OCI-LY7 (cell line): ENCODE measurements around the gene CMIP. TPM values are rescaled to one million over a fixed set of nuclear protein-coding genes. Genes with fewer than 3 reads are reported as not detected.

Experiments used
- BruUV-seq: library from RNA; stranded (reverse); fragments of 400-500 nt; replicated peaks from 2 replicates; lab custom pipeline; 2021; lab: Mats Ljungman, UMichigan
- CTCF ChIA-PET: fragments of 300-600 bp; sonication (Branson Sonifier 250); formaldehyde crosslinking; loops from one replicate; lab custom pipeline; 2022; ENCODE audit warnings: antibody characterized with exemption; ENCODE audit not compliant: unreplicated experiment; lab: Charles Lee
- POLR2A ChIA-PET: fragments of 300-600 bp; sonication (Branson Sonifier 250); formaldehyde crosslinking; loops from one replicate; lab custom pipeline; 2022; ENCODE audit warnings: antibody characterized with exemption; lab: Charles Lee
- DNase-seq: peaks from one replicate; pipeline ENCODE4 v3.0.0-alpha.2; 2015; ENCODE audit warnings: low spot score
- H2AFZ ChIP-seq: fragments of 200-600 bp; sonication (generic), shearing (Covaris generic); 2 replicates; pipeline ENCODE4 v1.6.1; 2014; ENCODE audit warnings: mild to moderate bottlenecking, antibody characterized with exemption, low read length, moderate library complexity
- H3K27ac ChIP-seq: fragments of 200-600 bp; sonication (generic); 2 replicates; pipeline ENCODE4 v1.5.1; 2014; ENCODE audit warnings: mixed run types, low read depth, mild to moderate bottlenecking, moderate library complexity, low read length, inconsistent platforms; ENCODE audit not compliant: poor library complexity, severe bottlenecking
- H3K36me3 ChIP-seq: fragments of 200-600 bp; sonication (generic); 2 replicates; pipeline ENCODE4 v1.6.1; 2014; ENCODE audit warnings: mild to moderate bottlenecking, antibody characterized with exemption, low read length, moderate library complexity, mixed read lengths; ENCODE audit not compliant: insufficient read depth
- H3K4me1 ChIP-seq: fragments of 200-600 bp; sonication (generic); 2 replicates; pipeline ENCODE4 v1.5.1; 2014; ENCODE audit warnings: mild to moderate bottlenecking, low read length; ENCODE audit not compliant: insufficient read depth, poor library complexity, severe bottlenecking
- H3K4me2 ChIP-seq: fragments of 200-600 bp; sonication (generic); 2 replicates; pipeline ENCODE4 v1.6.1; 2014; ENCODE audit warnings: mild to moderate bottlenecking, low read length
- H3K4me3 ChIP-seq: fragments of 200-600 bp; sonication (generic); 2 replicates; pipeline ENCODE4 v1.5.1; 2014; ENCODE audit warnings: mild to moderate bottlenecking, low read depth, low read length; ENCODE audit not compliant: poor library complexity, severe bottlenecking
- H3K79me2 ChIP-seq: fragments of 200-600 bp; sonication (generic); 2 replicates; pipeline ENCODE4 v1.6.1; 2016; ENCODE audit warnings: low read depth, mild to moderate bottlenecking, low read length, moderate library complexity, mixed read lengths; ENCODE audit not compliant: insufficient read depth
- H3K9me2 ChIP-seq: fragments of 200-600 bp; sonication (generic); 2 replicates; pipeline ENCODE4 v1.6.1; 2016; ENCODE audit warnings: mild to moderate bottlenecking, low read length, mixed read lengths; ENCODE audit not compliant: insufficient read depth
- H3K9me3 ChIP-seq: fragments of 200-600 bp; sonication (generic); 2 replicates; pipeline ENCODE4 v1.6.1; 2014; ENCODE audit warnings: mild to moderate bottlenecking, mixed run types, low read length, mixed read lengths
- H4K20me1 ChIP-seq: fragments of 200-600 bp; sonication (generic); 2 replicates; pipeline ENCODE4 v1.6.1; 2014; ENCODE audit warnings: mild to moderate bottlenecking, antibody characterized with exemption, low read length, moderate library complexity, mixed read lengths; ENCODE audit not compliant: insufficient read depth
- EZH2phosphoT487 ChIP-seq: fragments of 200-600 bp; sonication (generic); IDR thresholded peaks from 2 replicates; pipeline ENCODE4 v1.6.1; 2018; ENCODE audit warnings: low read depth, borderline replicate concordance, mild to moderate bottlenecking, mixed run types, antibody characterized with exemption, low read length, moderate library complexity, mixed read lengths
- intact Hi-C: fragments of 100-400 bp; cut with micrococcal nuclease; formaldehyde crosslinking; loops from one replicate; pipeline ENCODE4 v1.10.0; 2022; ENCODE audit not compliant: unreplicated experiment
- total RNA-seq, 2 experiments: library from RNA; depleted of rRNA in 1 of 2; stranded (reverse); fragments of >200 nt in 1 of 2; shearing (Covaris generic) in 1 of 2; gene quantifications; 2 replicates each; pipeline ENCODE4 v1.2.3, GENCODE V29; 2014 to 2022
- TF ChIP-seq, protein P1 (sequence below): fragments of 200-600 bp; sonication (generic); conservative IDR thresholded peaks from 2 replicates; pipeline ENCODE4 v1.5.1; 2014; ENCODE audit warnings: mild to moderate bottlenecking, antibody characterized with exemption, low read length, moderate library complexity, mixed read lengths

CMIP gene
- total RNA-seq, 2 experiments from 2014 or later: 15.4 to 70.3 TPM

DNA sequence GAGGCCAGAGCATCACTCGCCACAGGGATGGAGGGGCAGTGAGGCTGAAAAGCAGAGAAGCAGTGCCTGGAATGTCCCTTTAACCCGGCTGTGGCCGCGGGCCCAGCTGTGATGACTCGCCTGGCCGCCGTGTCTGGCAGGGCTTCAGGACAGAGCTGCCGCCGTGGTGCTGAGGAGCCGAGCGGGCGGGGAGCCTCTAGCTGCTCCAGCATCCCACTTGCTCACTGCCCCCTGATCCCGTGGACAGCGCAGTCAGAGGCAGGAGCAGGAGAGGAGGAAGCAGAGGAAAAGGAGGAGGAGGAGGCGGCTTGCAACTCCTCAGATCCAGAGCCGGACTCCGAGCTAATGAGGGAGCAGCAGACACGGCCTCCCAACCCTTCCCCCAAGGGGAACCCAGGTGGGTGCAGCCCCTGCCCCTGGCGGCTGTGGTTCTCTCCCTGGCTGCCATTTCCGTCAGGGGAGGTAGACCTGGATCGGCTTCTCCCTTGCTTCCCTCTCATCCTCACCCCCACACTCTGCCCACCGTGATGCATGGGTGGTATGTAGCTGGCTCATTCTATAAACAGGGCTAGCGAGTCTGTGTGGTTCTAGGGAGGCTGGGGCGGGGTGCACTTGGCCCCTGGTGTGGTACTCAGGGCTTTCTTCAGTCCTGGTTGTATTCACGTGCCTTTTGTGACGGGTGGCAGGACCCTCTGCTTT, 165.7 kb downstream of the CMIP start:
- Histone ChIP-seq H2AFZ (no peak overlapping the region), H3K4me3 (no peak overlapping the region), H3K4me2 (no peak overlapping the region), H3K36me3 (peaks cover 25% of the 10 kb centered on the region; the same call in 1 of the 2 replicates), H3K9me2 (no peaks in the 10 kb centered on the region), H3K9me3 (no peaks in the 10 kb centered on the region), H3K27ac (no peak overlapping the region), H3K79me2 (no peaks in the 10 kb centered on the region), H3K4me1 (peaks cover 30% of the 10 kb centered on the region), H4K20me1 (no peaks in the 10 kb centered on the region)
- TF ChIP-seq, protein P1, sequence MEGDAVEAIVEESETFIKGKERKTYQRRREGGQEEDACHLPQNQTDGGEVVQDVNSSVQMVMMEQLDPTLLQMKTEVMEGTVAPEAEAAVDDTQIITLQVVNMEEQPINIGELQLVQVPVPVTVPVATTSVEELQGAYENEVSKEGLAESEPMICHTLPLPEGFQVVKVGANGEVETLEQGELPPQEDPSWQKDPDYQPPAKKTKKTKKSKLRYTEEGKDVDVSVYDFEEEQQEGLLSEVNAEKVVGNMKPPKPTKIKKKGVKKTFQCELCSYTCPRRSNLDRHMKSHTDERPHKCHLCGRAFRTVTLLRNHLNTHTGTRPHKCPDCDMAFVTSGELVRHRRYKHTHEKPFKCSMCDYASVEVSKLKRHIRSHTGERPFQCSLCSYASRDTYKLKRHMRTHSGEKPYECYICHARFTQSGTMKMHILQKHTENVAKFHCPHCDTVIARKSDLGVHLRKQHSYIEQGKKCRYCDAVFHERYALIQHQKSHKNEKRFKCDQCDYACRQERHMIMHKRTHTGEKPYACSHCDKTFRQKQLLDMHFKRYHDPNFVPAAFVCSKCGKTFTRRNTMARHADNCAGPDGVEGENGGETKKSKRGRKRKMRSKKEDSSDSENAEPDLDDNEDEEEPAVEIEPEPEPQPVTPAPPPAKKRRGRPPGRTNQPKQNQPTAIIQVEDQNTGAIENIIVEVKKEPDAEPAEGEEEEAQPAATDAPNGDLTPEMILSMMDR: no peak
- TF ChIP-seq EZH2phosphoT487: no peak
- no TSS peak for BruUV-seq
- ChIA-PET CTCF (no interaction called here), POLR2A (no interaction called here)
- DNase-seq: no peak
- intact Hi-C loops: no loop called here

DNA sequence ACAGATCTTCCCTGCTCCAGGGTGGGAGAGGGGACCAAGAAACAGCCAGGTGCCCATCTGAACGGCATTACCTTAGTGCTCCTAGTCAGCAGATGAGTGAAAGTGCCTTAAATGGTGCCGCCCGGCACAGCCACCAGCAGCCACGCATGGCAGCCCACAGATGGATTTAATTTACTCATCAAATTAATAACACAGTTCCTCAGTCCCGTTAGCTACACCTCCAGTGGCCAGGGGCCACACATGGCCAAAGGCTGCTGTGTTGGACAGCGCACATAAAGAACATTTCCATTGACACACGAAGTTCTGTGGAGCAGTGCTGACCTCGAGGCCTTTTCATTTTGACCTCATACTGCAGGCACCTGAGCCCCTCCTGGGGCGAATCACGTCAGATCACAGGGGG, 166.3 kb downstream of the CMIP start:
- POLR2A ChIA-PET: no interaction called here
- no peak overlapping the region for H3K4me3 ChIP-seq
- H3K4me2 ChIP-seq: no peak overlapping the region
- no peaks in the 10 kb centered on the region for H3K9me3 ChIP-seq
- H3K9me2 ChIP-seq: no peaks in the 10 kb centered on the region
- H2AFZ ChIP-seq: no peak overlapping the region
- no peak overlapping the region for H3K27ac ChIP-seq
- H3K79me2 ChIP-seq: no peaks in the 10 kb centered on the region
- no peak for DNase-seq
- BruUV-seq: no TSS peak
- peaks cover 25% of the 10 kb centered on the region; the same call in 1 of the 2 replicates for H3K36me3 ChIP-seq
- H3K4me1 ChIP-seq: peaks cover 37% of the 10 kb centered on the region
- intact Hi-C loops: no loop called here
- H4K20me1 ChIP-seq: no peaks in the 10 kb centered on the region
- CTCF ChIA-PET: no interaction called here
- TF ChIP-seq, protein P1: no peak
- no peak for TF ChIP-seq EZH2phosphoT487

DNA sequence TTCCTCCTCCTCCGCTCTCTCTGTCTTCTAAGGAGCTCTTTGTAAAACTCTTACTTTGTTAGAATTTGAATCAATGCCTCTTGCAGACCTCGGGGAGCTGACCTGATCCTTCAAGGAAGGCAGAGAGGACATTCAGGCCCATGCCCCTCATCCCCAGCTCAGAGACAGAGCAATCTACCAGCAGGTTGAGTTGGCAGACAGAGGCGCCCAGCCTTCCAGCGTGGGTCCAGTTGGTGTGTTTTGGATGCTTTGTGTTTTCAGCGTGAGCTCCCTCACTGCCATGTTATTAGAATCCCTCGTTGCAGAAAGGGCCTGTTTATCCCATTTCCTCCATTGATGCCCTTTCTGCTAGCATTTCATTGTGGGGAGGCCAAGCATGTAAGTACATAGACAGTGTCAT, 167.1 kb downstream of the CMIP start:
- H3K4me3 ChIP-seq: no peak overlapping the region
- no TSS peak for BruUV-seq
- H3K9me2 ChIP-seq: no peaks in the 10 kb centered on the region
- H3K79me2 ChIP-seq: no peaks in the 10 kb centered on the region
- H3K9me3 ChIP-seq: no peaks in the 10 kb centered on the region
- H3K4me2 ChIP-seq: no peak overlapping the region
- DNase-seq: no peak
- H3K4me1 ChIP-seq: peaks cover 45% of the 10 kb centered on the region
- TF ChIP-seq EZH2phosphoT487: no peak
- TF ChIP-seq, protein P1: no peak
- no peaks in the 10 kb centered on the region for H4K20me1 ChIP-seq
- peaks cover 25% of the 10 kb centered on the region; the same call in 1 of the 2 replicates for H3K36me3 ChIP-seq
- intact Hi-C loops: no loop called here
- H3K27ac ChIP-seq: no peak overlapping the region
- ChIA-PET CTCF (no interaction called here), POLR2A (no interaction called here)
- no peak overlapping the region for H2AFZ ChIP-seq
